Activated CD4-positive, alpha-beta T cell treated with anti-CD3 and anti-CD28 coated beads, Interleukin-2, amount 10 ng/mL, durations not matched to agents 24 days and 14 days (primary cell): Measurements from ENCODE around the gene RHOH. TPM values are rescaled to one million over a fixed set of nuclear protein-coding genes. Genes with fewer than 3 reads are reported as not detected.
"Not testable (repeated sequence)": the region's sequence is repeated elsewhere in the genome, so short reads cannot be mapped to it uniquely, and the experiment has no call there.

Source experiments
- DNase-seq: peaks from one replicate; pipeline ENCODE4 v3.0.0; 2022
- H3K27ac Mint-ChIP-seq: one replicate; pipeline ENCODE4 v1.8.0; 2022; ENCODE audit warnings: mild to moderate bottlenecking, mixed read lengths
- H3K27me3 Mint-ChIP-seq: one replicate; pipeline ENCODE4 v1.8.0; 2022; ENCODE audit warnings: mixed read lengths
- H3K36me3 Mint-ChIP-seq: one replicate; pipeline ENCODE4 v1.8.0; 2022; ENCODE audit warnings: low read depth, mild to moderate bottlenecking, mixed read lengths
- H3K4me1 Mint-ChIP-seq: one replicate; pipeline ENCODE4 v1.8.0; 2021; ENCODE audit warnings: mixed read lengths
- H3K4me3 Mint-ChIP-seq: one replicate; pipeline ENCODE4 v1.8.0; 2022; ENCODE audit warnings: mild to moderate bottlenecking, moderate library complexity, mixed read lengths
- H3K9me3 Mint-ChIP-seq: one replicate; pipeline ENCODE4 v1.8.0; 2021; ENCODE audit warnings: mixed read lengths
- intact Hi-C: fragments of 100-400 bp; cut with micrococcal nuclease; formaldehyde crosslinking; loops from one replicate; pipeline ENCODE4 v1.15.1; 2023
- total RNA-seq: library from RNA; stranded (reverse); gene quantifications from 2 replicates; pipeline ENCODE4 v1.2.3, GENCODE V29; 2022

RHOH gene, protein sequence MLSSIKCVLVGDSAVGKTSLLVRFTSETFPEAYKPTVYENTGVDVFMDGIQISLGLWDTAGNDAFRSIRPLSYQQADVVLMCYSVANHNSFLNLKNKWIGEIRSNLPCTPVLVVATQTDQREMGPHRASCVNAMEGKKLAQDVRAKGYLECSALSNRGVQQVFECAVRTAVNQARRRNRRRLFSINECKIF
- total RNA-seq = 98.1 and 107 TPM in 2 replicates

DNA sequence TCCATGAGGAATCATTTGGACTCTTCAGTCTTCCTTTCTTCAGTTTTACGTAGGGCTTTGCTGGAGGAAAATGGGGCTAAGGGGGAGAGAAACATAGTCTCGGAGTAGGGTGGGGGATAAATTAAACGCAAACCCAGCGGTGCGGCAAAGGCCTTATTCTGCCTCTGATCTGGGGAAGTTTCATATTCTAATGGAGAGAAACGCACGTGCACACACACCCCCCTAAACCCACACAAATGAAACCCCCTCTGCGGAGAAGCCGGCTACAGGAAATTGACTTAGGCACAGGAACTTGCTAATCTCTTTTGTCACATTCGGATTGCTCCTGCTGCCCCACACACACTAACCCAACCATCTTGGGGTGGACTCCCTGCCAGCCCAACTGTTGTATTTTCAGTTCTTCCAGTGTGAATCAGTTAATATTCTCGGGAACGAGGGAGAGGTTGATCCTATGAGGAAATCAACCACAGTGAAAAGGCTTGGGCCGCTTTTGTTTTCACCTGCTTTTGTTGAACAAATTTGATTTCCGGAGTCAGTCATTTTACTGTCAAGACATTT, at the start of gene RHOH:
Gene RHOH, plus strand, starts transcription at position 308 of the 558 bp plus-strand sequence. CDS start 46,356 bp downstream, outside the sequence.
- H3K36me3 Mint-ChIP-seq = peaks cover 34% of the 10 kb centered on the region

GRCh38 chr4:40147490-40147889, 49.3 kb upstream of the RHOH start:
- H3K27me3 Mint-ChIP-seq, H3K27ac Mint-ChIP-seq, H3K9me3 Mint-ChIP-seq, intact Hi-C loops, H3K4me3 Mint-ChIP-seq, H3K4me1 Mint-ChIP-seq, DNase-seq: not testable (repeated sequence)
- peaks cover 54% of the 10 kb centered on the region for H3K36me3 Mint-ChIP-seq

More for the DNA sequence above, at the start of gene RHOH:
- Mint-ChIP-seq H3K9me3 (no peaks in the 10 kb centered on the region), H3K4me3 (peak within 1 kb of the TSS; percentile 93), H3K27me3 (no peaks in the 10 kb centered on the region), H3K27ac (peak within 1 kb of the TSS; percentile 94), H3K4me1 (peaks cover 49% of the 10 kb centered on the region)
- intact Hi-C loops = loop anchor here (1.0 to 10.0 kb wide), 4 partner anchors 8 to 842 kb away; partner anchors contain the start of gene PDS5A
- peak; percentile 92 for DNase-seq

DNA sequence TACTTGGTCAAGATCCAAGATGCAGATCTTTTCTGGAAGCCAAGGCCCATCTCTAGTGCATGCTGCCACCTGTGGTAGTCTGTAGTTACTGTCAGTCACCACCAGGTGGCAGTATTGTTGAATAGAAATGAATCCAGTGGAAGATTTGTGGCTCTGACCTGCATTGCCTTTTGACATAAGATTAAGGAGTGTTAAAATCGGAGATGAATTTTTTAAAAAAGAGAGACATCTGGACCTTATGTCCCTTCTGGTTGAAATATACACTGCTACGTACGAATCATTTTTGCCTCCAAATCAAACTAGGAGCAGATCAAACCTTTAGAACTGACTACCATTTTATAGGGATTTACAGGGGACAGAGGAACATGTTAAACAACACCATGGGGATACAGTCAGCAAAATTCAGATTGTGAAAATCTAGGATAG, 46.9 kb upstream of the RHOH start:
- intact Hi-C loops = loop anchor here (1.0 to 2.0 kb wide), 6 partner anchors 46 to 175 kb away; no protein-coding TSS in a partner anchor
- no peaks in the 10 kb centered on the region for H3K27me3 Mint-ChIP-seq
- peaks cover 6% of the 10 kb centered on the region for H3K4me1 Mint-ChIP-seq
- H3K27ac Mint-ChIP-seq = peak overlapping the region; percentile 22
- peaks cover 52% of the 10 kb centered on the region for H3K36me3 Mint-ChIP-seq
- H3K4me3 Mint-ChIP-seq = no peak overlapping the region
- peaks cover 7% of the 10 kb centered on the region for H3K9me3 Mint-ChIP-seq
- DNase-seq = peak; percentile 92

DNA sequence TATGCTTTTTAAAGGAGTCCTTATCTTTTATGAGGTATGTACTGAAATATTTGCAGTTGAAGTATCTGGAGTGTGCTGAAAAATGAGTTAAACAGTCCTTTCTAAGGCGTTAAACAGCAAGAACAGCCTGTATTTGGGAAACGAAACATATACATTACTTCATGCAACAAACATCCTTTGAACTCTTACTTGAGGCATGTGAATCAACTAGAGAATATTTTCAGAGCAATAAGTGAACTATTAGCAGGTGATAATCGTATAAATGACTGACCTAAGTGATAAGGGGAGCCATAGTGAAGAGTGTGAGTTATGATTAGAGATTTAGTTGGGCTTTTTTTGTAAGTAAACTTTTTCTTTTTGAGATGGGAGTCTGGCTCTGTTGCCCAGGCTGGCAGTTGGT, 45.9 kb upstream of the RHOH start:
- H3K4me1 Mint-ChIP-seq = peaks cover 6% of the 10 kb centered on the region
- peaks cover 50% of the 10 kb centered on the region for H3K36me3 Mint-ChIP-seq
- H3K27ac Mint-ChIP-seq = no peak overlapping the region

GRCh38 chr4:40152637-40153036, 44.2 kb upstream of the RHOH start:
- no peak overlapping the region for H3K27ac Mint-ChIP-seq
- no peak for DNase-seq
- H3K27me3 Mint-ChIP-seq = no peaks in the 10 kb centered on the region
- no peak overlapping the region for H3K4me3 Mint-ChIP-seq
- intact Hi-C loops = no loop called here
- peaks cover 7% of the 10 kb centered on the region for H3K9me3 Mint-ChIP-seq
- peaks cover 6% of the 10 kb centered on the region for H3K4me1 Mint-ChIP-seq
- H3K36me3 Mint-ChIP-seq = peaks cover 44% of the 10 kb centered on the region

More for the DNA sequence above, 45.9 kb upstream of the RHOH start:
- intact Hi-C loops = loop anchor here (1.0 to 2.0 kb wide), 6 partner anchors 45 to 174 kb away; no protein-coding TSS in a partner anchor
- no peaks in the 10 kb centered on the region for H3K27me3 Mint-ChIP-seq
- peaks cover 7% of the 10 kb centered on the region for H3K9me3 Mint-ChIP-seq
- no peak for DNase-seq
- no peak overlapping the region for H3K4me3 Mint-ChIP-seq

DNA sequence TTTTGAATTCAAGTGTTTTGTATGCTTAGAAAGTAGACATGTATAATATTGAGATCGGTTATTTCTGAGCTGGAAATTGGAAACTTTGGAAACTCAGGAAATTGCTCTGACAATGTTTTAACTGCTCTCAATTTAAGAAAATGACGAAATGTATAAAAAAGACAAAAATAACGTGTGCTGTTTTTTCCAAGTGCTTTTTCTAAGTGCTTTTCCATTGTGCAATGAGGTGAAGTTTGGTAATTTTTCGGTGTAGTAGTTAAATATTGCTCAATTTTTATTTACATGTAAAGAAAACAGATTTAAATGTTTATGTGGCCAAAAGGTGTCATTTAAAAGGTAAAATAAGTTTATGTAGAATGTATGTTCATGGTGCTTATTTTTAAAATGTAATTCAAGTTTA, 39.4 kb upstream of the RHOH start:
- intact Hi-C loops = no loop called here
- Mint-ChIP-seq H3K36me3 (peaks cover 33% of the 10 kb centered on the region), H3K27me3 (no peaks in the 10 kb centered on the region), H3K9me3 (no peaks in the 10 kb centered on the region), H3K4me1 (peaks cover 5% of the 10 kb centered on the region), H3K27ac (no peak overlapping the region), H3K4me3 (no peak overlapping the region)
- no peak for DNase-seq

DNA sequence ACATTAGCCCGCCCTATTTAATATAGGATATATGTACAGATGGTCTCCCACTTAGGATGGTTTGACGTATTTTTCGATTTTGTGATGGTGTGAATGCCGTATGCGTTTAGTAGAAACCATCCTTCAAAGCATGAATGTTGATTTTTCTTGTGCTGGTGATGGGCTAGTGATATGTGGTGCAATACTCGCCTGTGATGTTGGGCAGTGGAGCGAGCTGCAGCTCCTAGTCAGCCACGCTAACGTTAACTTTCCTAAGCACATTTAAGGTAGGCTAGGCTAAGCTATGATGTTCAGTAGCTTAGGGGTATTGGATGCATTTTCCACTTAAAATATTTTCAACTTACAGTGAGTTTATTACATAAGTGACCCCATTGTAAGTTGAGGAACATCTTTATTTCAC, 36.6 kb upstream of the RHOH start:
- Mint-ChIP-seq H3K36me3 (peaks cover 33% of the 10 kb centered on the region), H3K27me3 (no peaks in the 10 kb centered on the region), H3K9me3 (no peaks in the 10 kb centered on the region), H3K27ac (no peak overlapping the region), H3K4me1 (no peaks in the 10 kb centered on the region), H3K4me3 (no peak overlapping the region)
- intact Hi-C loops = no loop called here
- DNase-seq = no peak

GRCh38 chr4:40164459-40164858, 32.4 kb upstream of the RHOH start:
- peak; percentile 25 for DNase-seq
- H3K9me3 Mint-ChIP-seq = peaks cover 5% of the 10 kb centered on the region
- intact Hi-C loops = no loop called here
- H3K27ac Mint-ChIP-seq = no peak overlapping the region
- H3K4me3 Mint-ChIP-seq = no peak overlapping the region
- H3K4me1 Mint-ChIP-seq = no peaks in the 10 kb centered on the region
- no peaks in the 10 kb centered on the region for H3K27me3 Mint-ChIP-seq
- H3K36me3 Mint-ChIP-seq = peaks cover 46% of the 10 kb centered on the region

- DNase-seq = no peak
- peaks cover 43% of the 10 kb centered on the region for H3K36me3 Mint-ChIP-seq
- intact Hi-C loops = no loop called here
- no peak overlapping the region for H3K27ac Mint-ChIP-seq
- no peak overlapping the region for H3K4me3 Mint-ChIP-seq
- H3K4me1 Mint-ChIP-seq = peaks cover 1% of the 10 kb centered on the region
- peaks cover 5% of the 10 kb centered on the region for H3K9me3 Mint-ChIP-seq
- no peaks in the 10 kb centered on the region for H3K27me3 Mint-ChIP-seq
These were observed 30.9 kb upstream of the RHOH start for GRCh38 chr4:40165916-40166315.

DNA sequence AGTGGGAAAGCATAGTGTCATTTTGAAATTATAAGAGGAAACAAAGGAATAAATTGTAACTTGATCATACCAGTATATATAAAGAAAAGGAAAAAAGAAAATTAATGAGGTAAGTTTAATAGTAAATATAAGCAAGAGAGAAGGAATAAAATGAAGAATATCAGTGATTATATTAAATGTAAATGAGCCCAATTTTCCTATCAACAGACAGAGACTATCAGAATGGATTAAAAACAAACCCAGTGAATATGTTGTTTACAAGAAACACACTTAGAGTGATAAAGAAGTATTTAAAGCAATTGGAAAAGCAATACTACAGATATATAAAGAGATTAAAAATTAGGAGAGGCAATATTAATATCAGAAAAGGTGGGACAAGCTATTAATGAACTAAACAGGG, 28.8 kb upstream of the RHOH start:
- Mint-ChIP-seq H3K4me3 (no peak overlapping the region), H3K9me3 (peaks cover 5% of the 10 kb centered on the region), H3K4me1 (peaks cover 8% of the 10 kb centered on the region), H3K36me3 (peaks cover 29% of the 10 kb centered on the region), H3K27ac (no peak overlapping the region), H3K27me3 (no peaks in the 10 kb centered on the region)
- no peak for DNase-seq
- intact Hi-C loops = no loop called here

- Mint-ChIP-seq H3K9me3 (peaks cover 5% of the 10 kb centered on the region), H3K4me3 (no peak overlapping the region)
These were observed 26.2 kb upstream of the RHOH start for GRCh38 chr4:40170588-40170987.

GRCh38 chr4:40173470-40173875, 23.4 kb upstream of the RHOH start:
- Mint-ChIP-seq H3K4me3 (peak overlapping the region; percentile 46), H3K36me3 (peaks cover 5% of the 10 kb centered on the region), H3K27ac (peak overlapping the region; percentile 64), H3K9me3 (no peaks in the 10 kb centered on the region), H3K27me3 (no peaks in the 10 kb centered on the region), H3K4me1 (peaks cover 16% of the 10 kb centered on the region)
- DNase-seq = peak; percentile 69
- intact Hi-C loops = no loop called here

More at GRCh38 chr4:40170588-40170987, 26.2 kb upstream of the RHOH start:
- intact Hi-C loops = no loop called here
- Mint-ChIP-seq H3K27me3 (no peaks in the 10 kb centered on the region), H3K27ac (no peak overlapping the region), H3K36me3 (peaks cover 19% of the 10 kb centered on the region), H3K4me1 (peaks cover 16% of the 10 kb centered on the region)
- DNase-seq = no peak

DNA sequence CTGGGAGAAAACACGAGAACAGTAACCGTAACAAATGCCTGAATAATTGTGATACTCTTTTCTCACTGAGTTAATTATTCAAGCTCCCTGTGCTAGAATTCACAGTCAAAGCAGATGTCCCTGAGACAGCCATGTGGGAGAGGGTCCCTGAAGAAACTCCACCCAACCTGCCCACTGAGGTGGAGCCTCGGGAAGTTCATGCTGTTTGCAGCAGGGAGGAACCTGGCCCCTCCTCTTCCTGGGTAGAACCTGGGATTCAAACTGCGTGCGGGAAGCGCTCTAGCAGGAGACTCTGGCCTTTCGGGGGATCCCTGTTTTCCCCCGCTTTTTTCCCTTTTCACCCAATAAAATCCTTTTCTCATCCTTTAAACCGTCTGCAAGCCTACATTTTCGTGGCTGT, 20.2 kb upstream of the RHOH start:
- no peak overlapping the region for H3K4me3 Mint-ChIP-seq
- intact Hi-C loops = no loop called here
- H3K27ac Mint-ChIP-seq = no peak overlapping the region
- DNase-seq = peak; percentile 28
- no peaks in the 10 kb centered on the region for H3K36me3 Mint-ChIP-seq
- H3K9me3 Mint-ChIP-seq = no peaks in the 10 kb centered on the region
- H3K27me3 Mint-ChIP-seq = no peaks in the 10 kb centered on the region
- peaks cover 20% of the 10 kb centered on the region for H3K4me1 Mint-ChIP-seq

- intact Hi-C loops = no loop called here
- no peaks in the 10 kb centered on the region for H3K9me3 Mint-ChIP-seq
- no peak overlapping the region for H3K27ac Mint-ChIP-seq
- no peak overlapping the region for H3K4me3 Mint-ChIP-seq
- H3K27me3 Mint-ChIP-seq = no peaks in the 10 kb centered on the region
- H3K36me3 Mint-ChIP-seq = no peaks in the 10 kb centered on the region
- H3K4me1 Mint-ChIP-seq = peaks cover 20% of the 10 kb centered on the region
- peak; percentile 51 for DNase-seq
These were observed 19.2 kb upstream of the RHOH start for GRCh38 chr4:40177591-40177990.
